Stimulated activated CD8-positive, alpha-beta memory T cell treated with anti-CD3 and anti-CD28 coated beads, Interleukin-7, amount 100 ng/mL, for 48 hours (primary cell): ENCODE results near the gene ANG.
"Not testable (repeated sequence)": the region's sequence is repeated elsewhere in the genome, so short reads cannot be mapped to it uniquely, and the experiment has no call there.

Experiments
- DNase-seq, 2 donors: peaks; one replicate each; pipeline ENCODE4 v3.0.0-alpha.2; 2020; ENCODE audit warnings: low read depth in 1 of 2; ENCODE audit errors: extremely low read depth in 1 of 2

Gene ANG

DNA sequence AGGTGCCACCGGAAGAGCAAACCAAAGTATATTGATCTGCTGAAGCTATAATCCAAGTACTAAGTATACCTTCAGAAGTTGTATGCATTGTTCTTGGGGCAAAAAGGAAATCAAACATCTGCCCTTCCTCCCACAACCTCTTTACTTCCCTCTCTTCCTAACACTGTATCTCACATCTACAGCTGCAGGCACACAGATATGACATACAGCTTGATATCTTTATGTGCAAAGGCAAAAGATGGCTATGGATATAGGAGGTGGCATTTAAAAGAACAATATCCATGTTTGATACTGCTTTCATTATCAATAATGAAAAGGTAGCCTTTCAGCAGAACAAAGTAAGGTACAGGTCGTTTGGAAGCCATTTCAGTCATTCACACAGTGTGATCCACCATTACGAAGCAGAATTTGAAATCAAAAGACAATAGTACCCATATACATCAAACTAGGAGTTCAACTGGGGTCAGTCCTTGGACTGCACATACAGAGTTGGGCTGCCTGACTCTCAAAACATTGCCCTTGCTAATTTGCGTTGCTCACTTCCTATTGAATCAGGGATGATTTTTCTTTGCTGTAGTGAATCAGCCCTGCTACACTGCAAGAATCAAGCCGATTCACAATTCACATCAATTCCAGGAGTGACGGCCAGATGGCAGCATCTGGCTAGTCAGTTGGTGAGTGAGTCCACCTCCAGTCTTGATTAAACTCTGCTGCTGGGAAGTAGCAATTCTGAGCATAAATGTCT lies 8.9 kb downstream of the ANG start:
- DNase-seq, result peak in 1 of 2 donors; percentile 17

GRCh38 chr14:20698018-20698329 lies 9.4 kb downstream of the ANG start:
- no peak for DNase-seq

GRCh38 chr14:20698934-20699333 lies 10.4 kb downstream of the ANG start:
- DNase-seq, result no peak

DNA sequence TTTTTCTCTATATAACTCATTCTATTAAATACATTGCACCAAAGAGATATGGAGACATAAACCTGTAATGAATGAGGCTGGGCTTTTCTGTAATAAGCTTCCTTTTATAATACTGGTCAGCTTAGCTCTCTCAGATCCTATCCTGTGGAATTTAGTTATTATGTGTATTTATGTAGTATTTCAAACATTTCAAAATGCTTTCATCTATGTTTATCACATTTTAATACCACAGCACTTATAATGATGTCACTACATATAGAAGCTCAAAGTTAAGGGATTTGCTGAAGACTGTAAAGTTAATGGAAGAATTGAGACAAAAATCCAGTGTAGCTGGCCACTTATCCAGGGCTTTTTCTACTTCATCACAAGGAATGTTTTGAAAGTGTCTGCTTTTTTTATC lies 11.4 kb downstream of the ANG start:
- DNase-seq, result no peak

GRCh38 chr14:20700965-20701364 lies 12.4 kb downstream of the ANG start:
- not testable (repeated sequence) for DNase-seq

- no peak for DNase-seq
These were observed 18.2 kb downstream of the ANG start for GRCh38 chr14:20706657-20707355.

- DNase-seq, result no peak
These were observed 19.1 kb downstream of the ANG start for GRCh38 chr14:20707622-20708021.

DNA sequence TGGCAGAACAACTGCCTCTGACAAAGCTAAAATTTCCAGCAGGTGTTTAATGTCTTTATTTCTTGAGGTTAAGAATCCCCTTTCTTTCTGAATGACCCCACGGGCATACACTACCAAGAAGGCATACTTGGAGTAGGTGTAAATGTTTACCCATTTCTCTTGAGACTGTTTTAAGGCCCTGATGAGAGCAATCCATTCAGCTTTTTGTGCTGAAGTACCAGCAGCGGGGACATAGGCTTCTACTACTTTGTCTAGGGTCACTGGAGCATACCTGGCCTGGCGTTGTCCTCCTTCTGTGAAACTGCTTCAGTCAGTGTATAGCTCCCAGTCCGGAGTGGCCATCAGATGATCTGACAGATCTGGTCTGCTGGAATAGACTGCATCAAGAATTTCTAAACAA lies 22.7 kb downstream of the ANG start:
- DNase-seq, result no peak

- DNase-seq, result no peak
These were observed 23.1 kb downstream of the ANG start for GRCh38 chr14:20711685-20712084.

DNA sequence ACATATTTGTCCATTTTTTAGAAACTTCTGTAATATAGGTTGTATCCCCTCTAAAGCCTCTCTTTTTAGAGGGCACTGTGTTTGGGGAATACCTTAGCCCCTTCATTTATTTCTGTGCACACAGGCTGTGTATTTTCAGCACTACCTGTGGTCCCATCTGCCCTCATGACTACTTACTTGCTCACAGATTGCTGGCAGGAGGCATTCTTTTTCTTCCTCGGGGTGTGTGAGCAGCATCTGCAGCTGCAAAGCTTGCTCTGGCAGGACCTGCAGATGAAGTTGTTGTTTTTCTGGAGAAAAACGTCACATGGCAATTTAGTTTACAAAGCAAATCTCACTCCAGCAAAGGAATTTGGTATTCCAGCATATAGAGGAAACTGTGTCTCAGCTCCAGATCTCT lies 24.3 kb downstream of the ANG start:
- no peak for DNase-seq

- no peak for DNase-seq
These were observed 26.2 kb downstream of the ANG start for GRCh38 chr14:20714593-20715250.

DNA sequence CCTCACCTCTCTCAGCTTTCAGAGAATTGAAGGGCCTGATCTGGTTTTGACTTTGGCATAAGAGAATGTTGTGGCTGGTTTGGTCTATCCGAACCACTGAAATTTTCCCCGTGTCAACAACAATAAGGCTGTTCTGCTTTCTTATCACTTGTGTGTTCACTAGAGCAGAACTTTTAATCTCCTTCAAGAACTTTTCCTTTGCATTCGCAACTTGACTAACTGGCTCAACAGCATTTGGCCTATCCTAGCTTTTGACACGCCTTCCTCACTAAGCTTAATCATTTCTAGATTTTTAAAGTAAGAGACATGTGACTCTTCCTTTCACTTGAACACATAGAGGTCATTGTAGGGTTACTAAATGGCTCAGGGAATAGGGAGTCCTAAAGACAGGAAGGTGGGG lies 31.2 kb downstream of the ANG start:
- no peak for DNase-seq

- DNase-seq, result no peak
These were observed 32.2 kb downstream of the ANG start for GRCh38 chr14:20720741-20721140.

GRCh38 chr14:20722016-20722415 lies 33.5 kb downstream of the ANG start:
- DNase-seq, result no peak

DNA sequence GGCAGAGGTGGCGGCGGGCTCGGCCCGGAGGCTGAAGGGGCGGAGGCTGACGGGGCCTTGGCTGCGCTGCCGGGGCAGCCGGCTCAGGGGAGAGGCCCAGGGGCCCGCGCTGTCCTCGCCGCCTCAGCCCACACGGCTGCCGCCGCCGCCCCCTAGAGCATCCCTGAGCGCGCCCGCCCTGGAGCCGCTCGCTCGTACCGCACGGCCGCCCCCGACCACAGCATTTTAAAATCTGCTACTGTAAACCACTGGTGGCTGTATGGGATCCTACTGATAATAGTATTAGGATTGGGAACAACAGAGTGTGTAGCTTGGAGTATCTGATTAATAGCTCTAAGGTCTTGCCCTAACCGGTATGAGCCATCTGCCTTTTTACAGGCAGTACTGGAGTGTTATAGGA lies 34.9 kb downstream of the ANG start:
- DNase-seq, result no peak

DNA sequence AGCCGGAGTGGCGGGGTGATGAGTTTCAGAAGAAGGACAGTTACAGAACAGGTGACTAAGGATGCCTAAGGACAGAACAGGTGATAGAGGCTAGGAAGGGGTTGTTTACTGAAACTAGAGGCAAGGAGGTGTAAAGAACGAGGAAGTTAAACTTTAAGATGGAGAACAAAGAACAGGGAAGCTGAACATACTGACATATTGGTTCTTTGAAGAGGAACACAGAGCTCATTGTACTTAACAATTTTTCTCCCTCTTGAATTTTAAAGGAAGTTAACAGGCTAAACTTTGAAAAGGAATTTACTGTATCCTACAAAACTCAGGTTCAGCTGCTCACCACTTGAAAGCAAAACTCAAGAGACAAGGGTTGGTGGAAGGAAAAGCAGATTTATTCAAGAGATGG lies 37.6 kb downstream of the ANG start:
- not testable (repeated sequence) for DNase-seq

GRCh38 chr14:20726531-20726930 lies 38.0 kb downstream of the ANG start:
- no peak for DNase-seq

DNA sequence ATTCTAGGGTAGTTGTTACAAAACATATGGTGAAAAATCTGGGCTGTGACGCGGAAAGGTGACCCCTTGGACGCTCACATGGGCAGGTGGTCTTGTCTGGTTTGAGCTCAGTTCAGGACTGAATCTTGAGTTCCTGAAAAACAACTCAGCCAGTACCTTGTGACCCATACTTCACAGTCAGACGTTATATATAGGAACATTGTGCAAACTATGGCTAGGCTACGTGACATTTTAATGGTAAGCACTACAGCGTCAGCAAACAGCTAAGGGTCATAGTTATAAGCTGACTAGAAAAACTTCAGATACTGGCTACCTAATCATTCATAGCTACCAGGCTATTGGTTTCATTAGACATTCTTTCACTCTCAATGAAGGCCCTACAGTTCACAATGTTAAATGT lies 42.3 kb downstream of the ANG start:
- no peak for DNase-seq

GRCh38 chr14:20732477-20732876 lies 43.9 kb downstream of the ANG start:
- no peak for DNase-seq

DNA sequence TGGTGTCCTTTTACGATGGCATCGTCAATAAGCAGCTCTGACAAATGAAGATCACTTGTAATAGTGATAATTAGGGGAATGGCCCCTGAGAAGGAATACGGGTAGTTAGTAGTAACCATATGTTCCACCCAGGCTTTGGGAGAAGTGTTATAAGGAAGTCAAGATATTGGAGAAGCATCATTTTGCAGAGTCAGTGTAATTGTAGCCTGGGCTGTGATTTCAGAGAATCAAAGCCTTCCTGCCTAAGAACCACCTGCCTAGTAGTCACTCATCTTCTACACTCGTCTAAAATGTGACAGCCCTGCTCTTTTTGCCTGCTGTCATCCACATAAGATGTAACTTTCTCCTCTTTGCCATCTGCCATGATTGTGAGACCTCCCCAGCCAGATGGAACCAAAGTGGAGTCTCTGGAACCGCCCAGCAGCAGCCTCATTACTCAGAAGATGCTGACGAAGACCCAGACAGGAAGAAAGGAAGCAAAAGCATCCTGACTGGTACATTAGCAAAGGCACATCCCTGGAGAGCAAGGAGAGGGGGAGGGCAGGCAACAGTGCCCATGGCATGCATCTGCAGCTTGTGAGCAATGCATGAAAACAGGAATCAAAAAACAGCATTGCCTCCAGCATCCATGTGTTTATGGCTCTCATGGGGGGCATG lies 44.5 kb downstream of the ANG start:
- DNase-seq, result no peak

DNA sequence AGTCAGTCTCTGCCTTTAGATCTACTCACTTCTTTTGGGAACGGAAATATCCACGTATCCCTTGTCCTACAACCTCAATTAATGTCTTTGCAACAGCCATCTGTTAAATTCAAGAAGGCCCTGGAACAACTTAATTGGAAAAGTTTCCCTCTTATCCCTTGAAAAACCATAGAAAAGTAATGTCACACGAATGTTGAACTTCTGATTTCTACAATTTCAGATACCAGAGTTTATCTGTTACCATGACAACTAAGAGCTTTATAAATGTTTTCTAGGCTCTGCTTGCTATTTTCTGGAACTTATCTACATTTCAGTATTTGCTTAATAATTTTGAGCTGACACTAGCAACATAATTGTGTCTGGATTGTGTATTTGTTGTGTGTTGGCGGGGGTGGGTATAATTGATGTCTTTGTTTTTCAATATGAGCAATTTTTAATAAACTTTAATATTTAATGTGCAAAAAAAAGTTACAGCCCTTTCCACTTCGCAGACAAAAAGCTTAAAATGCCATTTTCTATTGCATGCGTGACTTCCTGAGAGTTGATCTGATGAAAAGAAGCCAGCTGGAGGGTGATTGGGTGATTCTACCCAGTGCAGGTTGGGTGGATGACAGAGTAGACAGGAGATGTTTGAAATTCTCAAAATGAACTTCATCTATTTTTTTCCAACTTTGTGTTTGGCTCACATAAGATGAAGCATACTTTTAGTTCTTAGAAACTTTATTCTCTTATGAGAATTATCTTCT lies 45.3 kb downstream of the ANG start:
- no peak for DNase-seq
